Omental fat pad (tissue), 4 donors: ENCODE data around the gene GALNT12. TPM values are rescaled to one million over a fixed set of nuclear protein-coding genes. Genes with fewer than 3 reads are reported as not detected.

Source experiments
- ATAC-seq: fragments of 150-250 bp; one replicate; pipeline ENCODE4 v1.9.1; 2016; ENCODE audit warnings: mild to moderate bottlenecking, moderate library complexity; ENCODE audit not compliant: low FRiP score
- DNase-seq: peaks from one replicate; pipeline ENCODE4 v3.0.0-alpha.2; 2019; ENCODE audit warnings: low spot score
- total RNA-seq, 4 donors: library from RNA; depleted of rRNA; stranded (reverse); fragments of >200 nt; gene quantifications; one replicate each; pipeline ENCODE4 v1.1.0, GENCODE V29; 2016
- TF ChIP-seq, protein P1 (sequence below), 3 donors: fragments of 450-650 bp; IDR thresholded peaks; one replicate each; pipeline ENCODE4 v1.5.1; 2016 to 2017; ENCODE audit warnings: antibody characterized with exemption in 3 of 3, mild to moderate bottlenecking in 3 of 3, moderate library complexity in 2 of 3

GALNT12 gene
- total RNA-seq, 4 donors from 2014 or later = 1.6 to 6.6 (median 4.5) TPM

- DNase-seq (no peak), ATAC-seq (no peak)
- TF ChIP-seq, protein P1, sequence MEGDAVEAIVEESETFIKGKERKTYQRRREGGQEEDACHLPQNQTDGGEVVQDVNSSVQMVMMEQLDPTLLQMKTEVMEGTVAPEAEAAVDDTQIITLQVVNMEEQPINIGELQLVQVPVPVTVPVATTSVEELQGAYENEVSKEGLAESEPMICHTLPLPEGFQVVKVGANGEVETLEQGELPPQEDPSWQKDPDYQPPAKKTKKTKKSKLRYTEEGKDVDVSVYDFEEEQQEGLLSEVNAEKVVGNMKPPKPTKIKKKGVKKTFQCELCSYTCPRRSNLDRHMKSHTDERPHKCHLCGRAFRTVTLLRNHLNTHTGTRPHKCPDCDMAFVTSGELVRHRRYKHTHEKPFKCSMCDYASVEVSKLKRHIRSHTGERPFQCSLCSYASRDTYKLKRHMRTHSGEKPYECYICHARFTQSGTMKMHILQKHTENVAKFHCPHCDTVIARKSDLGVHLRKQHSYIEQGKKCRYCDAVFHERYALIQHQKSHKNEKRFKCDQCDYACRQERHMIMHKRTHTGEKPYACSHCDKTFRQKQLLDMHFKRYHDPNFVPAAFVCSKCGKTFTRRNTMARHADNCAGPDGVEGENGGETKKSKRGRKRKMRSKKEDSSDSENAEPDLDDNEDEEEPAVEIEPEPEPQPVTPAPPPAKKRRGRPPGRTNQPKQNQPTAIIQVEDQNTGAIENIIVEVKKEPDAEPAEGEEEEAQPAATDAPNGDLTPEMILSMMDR (IDR thresholded peaks at IDR 0.05) = no peak
Measured at GRCh38 chr9:98767915-98768314, 39.6 kb upstream of the GALNT12 start.

DNA sequence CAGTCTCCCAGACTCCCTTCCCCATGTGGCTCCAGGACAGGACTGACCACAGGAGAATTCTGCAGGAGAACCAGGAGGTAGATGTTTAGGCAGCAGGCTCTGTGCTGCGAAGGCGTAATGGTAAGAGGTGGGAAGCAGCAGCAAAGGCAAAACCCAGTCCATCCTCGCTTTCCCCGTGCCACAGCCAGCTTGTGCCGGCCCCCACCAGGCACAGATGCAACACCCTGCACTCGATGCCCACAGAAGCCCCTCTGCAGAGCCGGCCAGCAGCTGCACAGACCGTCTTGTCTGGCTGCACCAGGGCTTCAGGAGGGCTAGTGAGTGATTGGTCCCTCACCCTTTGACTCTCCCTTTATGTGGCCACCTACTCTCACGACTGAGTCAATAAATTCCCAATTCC lies 39.1 kb upstream of the GALNT12 start:
- TF ChIP-seq, protein P1 (IDR thresholded peaks at IDR 0.05) = no peak
- no peak for ATAC-seq
- DNase-seq = no peak

DNA sequence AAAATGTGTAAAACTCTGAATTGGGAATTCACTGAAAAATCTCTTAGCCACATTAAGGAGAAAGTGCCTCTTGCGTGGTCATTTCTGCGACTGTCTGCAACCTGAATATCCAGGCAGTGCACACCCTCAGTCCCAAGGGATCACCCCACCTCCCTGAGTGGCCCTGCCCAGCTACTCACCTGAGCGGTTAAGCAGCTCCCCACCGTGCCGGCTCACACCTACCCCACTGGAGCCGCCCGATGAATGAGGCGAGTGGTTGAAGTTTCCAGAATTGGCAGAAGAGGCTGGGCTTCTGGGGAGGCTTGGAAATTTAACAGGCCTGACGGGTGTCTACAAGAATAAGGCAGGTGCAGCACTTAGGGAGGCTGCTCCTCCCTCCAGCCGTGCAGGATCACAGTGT lies 36.8 kb upstream of the GALNT12 start:
- ATAC-seq (no peak), DNase-seq (no peak)
- TF ChIP-seq, protein P1 (IDR thresholded peaks at IDR 0.05) = no peak

- no peak for DNase-seq
Measured at GRCh38 chr9:98771209-98771874, 36.1 kb upstream of the GALNT12 start.

DNA sequence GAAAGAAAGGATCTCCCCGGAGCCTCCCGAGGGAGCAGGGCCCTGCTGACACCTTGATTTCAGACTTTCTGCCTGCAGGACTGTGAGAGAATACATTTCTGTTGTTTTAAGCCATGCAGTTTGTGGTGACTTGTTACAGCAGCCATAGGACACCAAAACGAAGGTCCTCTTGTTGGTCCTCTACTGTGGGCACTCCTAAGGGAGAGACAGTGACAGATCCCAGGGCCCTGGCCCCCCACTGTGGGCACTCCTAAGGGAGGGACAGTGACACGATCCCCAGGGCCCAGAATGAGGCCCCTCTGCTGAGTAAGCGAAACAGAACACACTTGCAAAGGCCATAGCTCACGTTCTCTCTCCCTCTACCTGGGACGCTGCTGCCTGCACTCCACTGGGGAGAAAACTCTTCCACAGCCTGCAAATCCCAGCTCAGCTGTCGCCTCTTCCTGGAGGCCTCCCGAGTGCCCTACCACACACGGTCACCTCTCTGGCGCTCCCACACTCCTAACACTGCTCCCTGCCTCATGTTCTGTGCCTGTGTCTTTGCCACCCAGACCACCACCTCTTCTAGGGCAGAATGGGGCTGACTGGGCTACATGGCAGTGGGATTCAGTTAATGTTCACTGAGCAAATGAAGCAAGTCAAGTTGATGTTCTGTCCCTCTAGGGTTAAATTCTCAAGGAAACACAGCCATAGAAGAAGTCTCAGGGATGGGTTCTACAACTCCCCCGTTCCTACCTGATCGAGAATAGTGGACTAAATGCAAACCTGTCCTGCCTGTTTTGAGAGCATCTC lies 34.9 kb upstream of the GALNT12 start:
- ATAC-seq = no peak
- no peak for DNase-seq
- TF ChIP-seq, protein P1 (IDR thresholded peaks at IDR 0.05) = no peak

More at GRCh38 chr9:98771209-98771874, 36.1 kb upstream of the GALNT12 start:
- ATAC-seq = no peak
- TF ChIP-seq, protein P1 (IDR thresholded peaks at IDR 0.05) = no peak

DNA sequence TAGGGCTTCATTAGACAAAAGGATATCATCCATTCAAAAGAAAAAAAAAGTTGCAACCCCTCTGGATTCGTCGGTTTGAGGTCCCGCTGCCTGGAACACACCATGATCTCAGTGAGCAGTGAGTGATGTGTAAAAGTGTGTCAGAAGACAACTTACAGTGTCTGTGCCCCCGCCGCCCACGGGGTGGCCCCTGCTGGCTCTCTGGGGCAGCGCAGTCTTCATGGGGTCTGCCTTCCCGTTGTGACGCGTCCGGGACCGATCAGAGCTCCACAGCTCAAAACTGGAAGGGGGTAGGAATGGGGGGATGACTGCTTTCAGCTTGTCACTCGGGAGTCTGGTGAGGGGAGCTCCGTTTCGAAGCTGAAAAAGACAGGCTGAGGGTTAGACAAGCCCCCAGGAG lies 33.7 kb upstream of the GALNT12 start:
- TF ChIP-seq, protein P1 (IDR thresholded peaks at IDR 0.05) = no peak
- no peak for DNase-seq
- ATAC-seq = no peak
